K562 (cell line): Measurements from ENCODE around the gene ZBTB25. TPM values are rescaled to one million over a fixed set of nuclear protein-coding genes. Genes with fewer than 3 reads are reported as not detected.

Experiments
- ATAC-seq: fragments of 200-7000 bp; cut with Tn5 transposase; 3 replicates; pipeline ENCODE4 v1.9.1; 2020; ENCODE audit warnings: moderate library complexity
- BruUV-seq: library from RNA; stranded (reverse); fragments of 400-500 nt; replicated peaks from 2 replicates; lab custom pipeline; 2021; lab: Mats Ljungman, UMichigan
- CTCF ChIA-PET: fragments of 300-600 bp; formaldehyde crosslinking; extraction: SDS; loops from one replicate; lab custom pipeline; 2021; ENCODE audit warnings: low intra/inter-chr PET ratio; lab: Yijun Ruan, JAX
- POLR2A ChIA-PET: fragments of 300-600, 350-650 bp; sonication (Branson Sonifier 250); formaldehyde crosslinking; extraction: SDS; loops from one replicate; lab custom pipeline; 2021; ENCODE audit warnings: antibody characterized with exemption, inconsistent platforms; lab: Yijun Ruan, JAX
- DNase-seq, 4 experiments: peaks; one replicate each; pipeline versions ENCODE4 v3.0.0 to v3.0.0-alpha.2; 2011 to 2018; ENCODE audit warnings: low spot score in 3 of 4, mixed read lengths in 3 of 4; ENCODE audit errors: extremely low read depth in 1 of 4
- FAIRE-seq: peaks from 2 replicates; lab custom pipeline; 2011; peaks lifted over from hg19 to GRCh38; lab: Jason Lieb, UNC
- H2AFZ ChIP-seq: 2 replicates; pipeline ENCODE4 v1.6.0; 2011; ENCODE audit warnings: low read depth, low read length, control low read depth, inconsistent platforms
- H3K27ac ChIP-seq: fragments of 200-600 bp; 3 replicates; pipeline ENCODE4 v1.8.0; 2011; ENCODE audit warnings: low read depth, mild to moderate bottlenecking, control low read depth, inconsistent platforms, low read length, moderate library complexity, mixed read lengths; ENCODE audit errors: extremely low read depth
- H3K27me3 ChIP-seq, 2 experiments: fragments of 300-600 bp in 1 of 2; 2 replicates in 1 of 2; 3 replicates in 1 of 2; pipeline versions ENCODE4 v1.6.0 to v1.8.0; 2011; ENCODE audit warnings: inconsistent platforms in 2 of 2, low read length in 2 of 2, mild to moderate bottlenecking in 1 of 2, mixed read lengths in 1 of 2, moderate library complexity in 1 of 2; ENCODE audit not compliant: control insufficient read depth in 2 of 2, insufficient read depth in 2 of 2
- H3K36me3 ChIP-seq: fragments of 300-600 bp; 3 replicates; pipeline ENCODE4 v1.8.0; 2011; ENCODE audit warnings: mild to moderate bottlenecking, low read length, inconsistent platforms; ENCODE audit not compliant: control insufficient read depth, insufficient read depth
- H3K4me1 ChIP-seq, 2 experiments: fragments of 200-600 bp in 1 of 2; replicated peaks in 1 of 2; 2 replicates in 1 of 2; 3 replicates in 1 of 2; pipeline versions ENCODE4 v1.5.1 to v1.8.0; 2011; ENCODE audit warnings: inconsistent platforms in 2 of 2, low read length in 2 of 2, mild to moderate bottlenecking in 1 of 2, mixed read lengths in 1 of 2, moderate library complexity in 1 of 2; ENCODE audit not compliant: control insufficient read depth in 2 of 2, insufficient read depth in 2 of 2
- H3K4me2 ChIP-seq: 2 replicates; pipeline ENCODE4 v1.6.1; 2011; ENCODE audit warnings: low read length, control low read depth, inconsistent platforms, mixed read lengths; ENCODE audit not compliant: insufficient read depth
- H3K4me3 ChIP-seq: fragments of 200-600 bp; sonication (generic), shearing (Covaris generic); 2 replicates; pipeline ENCODE4 v1.5.1; 2016; ENCODE audit warnings: control low read depth, inconsistent platforms
- H3K79me2 ChIP-seq: fragments of 200-600 bp; 3 replicates; pipeline ENCODE4 v1.8.0; 2011; ENCODE audit warnings: low read length, inconsistent platforms; ENCODE audit not compliant: control insufficient read depth, insufficient read depth
- H3K9ac ChIP-seq, 2 experiments: 2 replicates each; pipeline versions ENCODE4 v1.6.0 to v1.6.1; 2011; ENCODE audit warnings: low read depth in 2 of 2, low read length in 2 of 2, control low read depth in 1 of 2, inconsistent platforms in 1 of 2, mild to moderate bottlenecking in 1 of 2, mixed read lengths in 1 of 2; ENCODE audit not compliant: insufficient read depth in 1 of 2
- H3K9me1 ChIP-seq: one replicate; pipeline ENCODE4 v1.6.0; 2011; ENCODE audit warnings: inconsistent platforms, mild to moderate bottlenecking, low read length, moderate library complexity; ENCODE audit not compliant: control insufficient read depth, insufficient read depth
- H3K9me3 ChIP-seq: replicated peaks from 2 replicates; pipeline ENCODE4 v1.5.1; 2011; ENCODE audit warnings: low read depth, low read length, inconsistent platforms; ENCODE audit not compliant: control insufficient read depth, insufficient read depth
- H4K20me1 ChIP-seq: replicated peaks from 2 replicates; pipeline ENCODE4 v1.6.1; 2011; ENCODE audit warnings: low read length, inconsistent platforms, mixed read lengths; ENCODE audit not compliant: control insufficient read depth, insufficient read depth
- NR0B1 ChIP-seq: fragments of 450-650 bp; IDR thresholded peaks from one replicate; pipeline ENCODE4 v1.6.1; 2018; ENCODE audit warnings: mild to moderate bottlenecking, moderate library complexity; ENCODE audit not compliant: partially characterized antibody
- RBM22 ChIP-seq: fragments of 200-400 bp; formaldehyde crosslinking; IDR thresholded peaks from 2 replicates; pipeline ENCODE4 v1.6.1; 2018; ENCODE audit warnings: low read length, low read depth; ENCODE audit not compliant: poor library complexity, severe bottlenecking
- SAFB2 ChIP-seq: fragments of 200-400 bp; formaldehyde crosslinking; IDR thresholded peaks from 2 replicates; pipeline ENCODE4 v1.6.1; 2018; ENCODE audit warnings: borderline replicate concordance, low read length, low read depth, moderate library complexity; ENCODE audit not compliant: severe bottlenecking
- UBTF ChIP-seq, 2 experiments: IDR thresholded peaks; 2 replicates each; pipeline ENCODE4 v1.6.1; 2012; ENCODE audit warnings: improper control_type of control experiment in 2 of 2, low read depth in 2 of 2, low read length in 2 of 2, borderline replicate concordance in 1 of 2
- YY1 ChIP-seq, 3 experiments: IDR thresholded peaks; 2 replicates each; pipeline ENCODE4 v1.6.1; 2011; ENCODE audit warnings: low read length in 2 of 3, mild to moderate bottlenecking in 2 of 3, moderate library complexity in 2 of 3, borderline replicate concordance in 1 of 3, control low read depth in 1 of 3, low read depth in 1 of 3; ENCODE audit not compliant: insufficient read depth in 3 of 3, insufficient replicate concordance in 2 of 3, control insufficient read depth in 1 of 3, insufficient read length in 1 of 3; ENCODE audit errors: extremely low read depth in 1 of 3
- WGBS: fragments of 100-300 bp; shearing (Covaris generic); methylation state at CpG from one replicate; pipeline ENCODE4 v1.1.6; 2016; ENCODE audit warnings: low coverage, mixed read lengths; ENCODE audit not compliant: insufficient coverage; ENCODE audit errors: missing lambda C conversion rate; 5-methylcytosine and 5-hydroxymethylcytosine counted together
- in situ Hi-C: fragments of 300-500 bp; cut with MboI; formaldehyde crosslinking; loops from 4 replicates; pipeline ENCODE4 v1.15.0; 2018; ENCODE audit warnings: inconsistent platforms, mixed read lengths
- intact Hi-C: fragments of 100-400 bp; cut with micrococcal nuclease; formaldehyde crosslinking; loops from 2 replicates; pipeline ENCODE4 v1.14.2; 2022
- polyA plus RNA-seq, 8 experiments: library from polyadenylated mRNA; depleted of rRNA in 4 of 8; stranded (reverse) in 5 of 8; unstranded in 3 of 8; fragments of >200 nt; fragmentation: Nextera tagmentation in 2 of 8; fragmentation: Illumina TruSeq in 1 of 8; extraction: Ambion mirVana in 2 of 8; extraction: Trizol in 1 of 8; gene quantifications; 2 replicates each; pipeline versions ENCODE4 v1.2.1 to v1.2.3, GENCODE V29; 2011 to 2014; ENCODE audit warnings: inconsistent platforms in 1 of 8, missing spikeins in 1 of 8
- total RNA-seq, 7 experiments: library from RNA; depleted of rRNA in 6 of 7; stranded (reverse); fragments of >200 nt in 6 of 7; fragmentation: Illumina TruSeq in 2 of 7; extraction: Trizol in 2 of 7; gene quantifications; 2 replicates each; pipeline versions ENCODE4 v1.2.1 to v1.2.3, GENCODE V29; 2011 to 2021; ENCODE audit warnings: low replicate concordance in 1 of 7

Gene ZBTB25
- total and polyA plus RNA-seq, 9 of the 15 experiments (the other 6 are each of a cell fraction or from before 2014, with no cell fraction given), result 0.61 to 3.9 (median 2.3) TPM

GRCh38 chr14:64542836-64543201, 39.2 kb upstream of the ZBTB25 start (continued):
- no peak for TF ChIP-seq NR0B1
- TF ChIP-seq YY1 (IDR thresholded peaks at IDR 0.05; ENCODE audit: borderline replicate concordance in 1 of 3, control insufficient read depth in 1 of 3, extremely low read depth in 1 of 3, insufficient read depth in 3 of 3, insufficient read length in 1 of 3, insufficient replicate concordance in 2 of 3, low read depth in 1 of 3, low read length in 2 of 3), result no peak

GRCh38 chr14:64541972-64542835, 38.6 kb upstream of the ZBTB25 start:
- no peak for ATAC-seq
- ChIA-PET CTCF (no interaction called here), POLR2A (no interaction called here)
- peaks cover 2 to 7% of the 10 kb centered on the region in 2 experiments; a peak in 1 of 5 replicates for H3K27me3 ChIP-seq
- intact Hi-C loops (no loop called here), in situ Hi-C loops (no loop called here)
- no peaks in the 10 kb centered on the region; the same call in 1 of the 2 replicates for H3K9me3 ChIP-seq
- no peak overlapping the region for H2AFZ ChIP-seq
- no peak overlapping the region for H3K4me3 ChIP-seq
- no peak overlapping the region for H3K27ac ChIP-seq
- no peak for DNase-seq
- H3K4me1 ChIP-seq, result peaks cover 0 to 8% of the 10 kb centered on the region in 2 experiments; a peak in 1 of 5 replicates
- no peak for TF ChIP-seq UBTF (IDR thresholded peaks at IDR 0.05; ENCODE audit: borderline replicate concordance in 1 of 2, low read depth in 2 of 2, low read length in 2 of 2)
- no peak for TF ChIP-seq SAFB2
- TF ChIP-seq RBM22, result no peak
- H4K20me1 ChIP-seq, result no peaks in the 10 kb centered on the region
- no peak overlapping the region for H3K4me2 ChIP-seq
- WGBS, result 50% methylated on average over 49 of the region's 61 CpGs
- BruUV-seq, result no TSS peak
- no peaks in the 10 kb centered on the region for H3K9me1 ChIP-seq
- H3K79me2 ChIP-seq, result no peaks in the 10 kb centered on the region
- no peaks in the 10 kb centered on the region for H3K36me3 ChIP-seq
- H3K9ac ChIP-seq, result no peak overlapping the region
- FAIRE-seq, result no peak
